Left cardiac atrium (tissue), 4 donors: ENCODE results near the gene MCL1. TPM values are rescaled to one million over a fixed set of nuclear protein-coding genes. Genes with fewer than 3 reads are reported as not detected.
"Not testable (repeated sequence)": the region's sequence is repeated elsewhere in the genome, so short reads cannot be mapped to it uniquely, and the experiment has no call there.

ENCODE experiments used
- ATAC-seq, 2 donors: fragments of 200-7000 bp; cut with Tn5 transposase; one replicate each; pipeline ENCODE4 v1.9.1; 2020; ENCODE audit warnings: mild to moderate bottlenecking in 2 of 2, moderate library complexity in 2 of 2
- DNase-seq: peaks from one replicate; pipeline ENCODE4 v3.0.0-alpha.2; 2020
- intact Hi-C, 2 donors: fragments of 100-400 bp; cut with DNase I; formaldehyde crosslinking; loops; one replicate each; pipeline versions ENCODE4 v1.14.1 to v1.15.1; 2022 to 2023
- total RNA-seq, 2 donors: library from RNA; stranded (reverse); fragmentation: NEBNext Ultra II Directional; extraction: Animal tissue kit (Norgen Biotek cat#: 25700); gene quantifications; one replicate each; pipeline ENCODE4 v1.2.1, GENCODE V29; 2021
- donor health status: DM: no; HTN: yes; CAD: no.
- donor health status: DM: no; HTN: yes; CAD: no; lungs with severe emphysema.
- donor health status: DM: yes; HTN: yes; CAD: no.
- donor health status: Dilated cardiomyopathy.

The MCL1 gene
- total RNA-seq, 2 donors from 2014 or later = 103 to 146 TPM

DNA sequence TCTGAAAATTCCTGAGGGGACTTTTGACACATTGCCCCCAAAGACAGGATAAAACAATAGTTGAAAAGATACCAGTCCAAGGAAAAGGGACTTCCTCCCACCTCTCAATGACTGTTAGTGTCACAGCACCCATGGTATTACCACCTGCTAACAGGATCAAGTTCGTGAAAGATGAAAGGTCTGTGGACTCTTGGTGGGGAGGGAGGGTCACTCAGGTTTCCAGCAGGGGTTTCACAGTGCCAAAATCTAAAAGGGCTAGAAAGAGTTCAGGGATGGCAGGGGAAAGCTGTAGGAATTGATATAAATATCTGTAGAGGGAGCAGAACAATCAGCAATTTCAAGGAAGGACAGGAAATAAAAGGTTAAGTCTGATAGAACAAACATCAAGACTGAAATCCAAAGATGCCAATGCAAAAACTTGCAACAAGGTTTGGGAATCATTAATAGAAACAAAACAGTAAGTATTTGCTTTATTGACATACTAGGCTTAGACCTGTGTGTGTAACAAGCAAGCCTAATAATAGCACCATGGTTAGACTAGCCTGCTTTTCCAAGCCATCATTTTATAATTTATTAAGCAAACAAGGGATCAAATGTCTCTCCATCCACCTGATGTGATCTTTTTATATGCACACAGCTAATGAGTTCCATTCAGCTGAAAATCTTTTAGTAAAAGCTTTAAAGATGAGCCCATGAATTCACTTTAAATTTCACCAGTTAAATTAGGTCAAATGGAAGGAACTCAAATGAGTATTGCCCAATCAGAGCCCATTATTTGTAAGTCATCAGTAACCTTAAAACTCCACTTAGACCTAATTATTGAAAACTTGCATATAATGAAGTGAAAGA, 3.7 kb downstream of the MCL1 start:
- DNase-seq (no peak), ATAC-seq (no peak)
- intact Hi-C loops = loop anchor here in 1 of 2 donors (5.0 kb wide), 1 partner anchor 47 kb away; no protein-coding TSS in a partner anchor

DNA sequence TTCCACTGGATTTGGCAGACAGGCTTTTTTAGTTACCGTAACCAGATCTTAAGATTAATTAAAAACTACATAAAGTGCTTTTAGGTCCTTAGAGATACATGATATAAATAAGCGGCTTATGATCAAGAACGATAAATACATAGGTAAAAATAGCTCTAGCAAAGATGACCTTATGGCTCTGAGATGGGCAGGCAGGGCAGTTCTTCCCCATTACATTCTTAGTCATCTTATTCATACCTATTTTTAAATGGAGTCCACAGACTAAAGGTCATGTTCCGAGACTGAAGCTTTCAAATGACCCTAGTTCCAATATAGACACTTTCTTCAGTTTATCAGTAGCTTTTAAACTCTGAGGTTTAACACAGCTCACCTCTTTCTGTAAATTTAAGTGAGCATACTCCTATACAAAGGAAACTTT, 4.3 kb downstream of the MCL1 start:
- DNase-seq (no peak), ATAC-seq (no peak)
- intact Hi-C loops = loop anchor here in 1 of 2 donors (5.0 kb wide), 1 partner anchor 47 kb away; no protein-coding TSS in a partner anchor

DNA sequence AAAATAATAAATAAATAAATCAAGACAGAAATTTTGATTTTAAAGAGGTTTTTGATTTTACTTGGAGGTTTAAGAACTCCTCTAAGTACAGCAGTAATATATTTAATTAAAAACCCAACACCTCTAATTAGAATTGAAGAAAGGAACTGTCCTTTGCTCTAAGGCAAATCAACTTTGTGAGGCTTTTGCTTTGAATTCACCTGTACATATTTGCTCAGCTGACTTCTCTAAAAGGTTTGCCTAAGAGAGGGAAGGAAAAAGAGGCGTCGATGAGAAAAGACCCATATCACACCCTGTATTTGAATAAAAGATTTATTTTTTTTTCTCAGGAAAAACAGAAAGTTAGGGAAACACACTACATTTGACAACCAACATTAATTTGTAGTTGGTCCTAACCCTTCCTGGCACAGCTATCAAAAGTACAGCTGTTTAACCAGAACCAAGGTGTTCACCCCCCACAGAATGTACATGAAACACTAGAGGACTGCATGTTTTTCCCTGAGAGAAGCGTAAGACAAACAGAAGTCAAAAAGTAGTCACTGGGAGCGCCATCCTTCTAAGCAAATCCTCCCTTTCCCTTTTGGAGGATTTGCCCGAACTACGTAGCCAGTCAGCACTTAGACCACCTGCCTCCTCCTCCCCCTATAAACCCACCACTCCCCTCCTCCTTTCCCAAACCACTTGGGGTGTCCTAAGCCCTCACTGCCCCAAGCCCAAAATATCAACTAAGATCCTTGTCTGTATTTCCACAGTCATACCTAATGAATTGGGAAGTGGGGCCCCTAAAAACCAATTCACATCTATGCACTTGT, 4.9 kb downstream of the MCL1 start:
- DNase-seq (no peak), ATAC-seq (no peak)
- intact Hi-C loops = loop anchor here in 1 of 2 donors (5.0 kb wide), 1 partner anchor 48 kb away; no protein-coding TSS in a partner anchor

DNA sequence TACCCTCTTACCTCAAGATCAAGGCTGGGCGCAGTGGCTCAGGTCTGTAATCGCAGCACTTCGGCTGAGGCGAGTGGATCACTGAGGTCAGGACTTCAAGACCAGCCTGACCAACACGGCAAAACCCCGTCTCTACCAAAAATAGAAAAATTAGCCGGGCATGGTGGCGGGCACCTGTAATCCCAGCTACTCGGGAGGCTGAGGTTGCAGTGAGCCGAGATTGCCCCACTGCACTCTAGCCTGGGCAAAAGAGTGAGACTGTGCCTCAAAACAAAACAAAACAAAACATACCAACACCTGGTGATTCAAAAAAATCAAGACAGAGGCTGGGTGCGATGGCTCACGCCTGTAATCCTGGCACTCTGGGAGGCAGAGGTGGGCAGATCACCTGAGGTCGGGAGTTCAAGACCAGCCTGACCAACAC, 5.8 kb downstream of the MCL1 start:
- ATAC-seq, DNase-seq, intact Hi-C loops: not testable (repeated sequence)

DNA sequence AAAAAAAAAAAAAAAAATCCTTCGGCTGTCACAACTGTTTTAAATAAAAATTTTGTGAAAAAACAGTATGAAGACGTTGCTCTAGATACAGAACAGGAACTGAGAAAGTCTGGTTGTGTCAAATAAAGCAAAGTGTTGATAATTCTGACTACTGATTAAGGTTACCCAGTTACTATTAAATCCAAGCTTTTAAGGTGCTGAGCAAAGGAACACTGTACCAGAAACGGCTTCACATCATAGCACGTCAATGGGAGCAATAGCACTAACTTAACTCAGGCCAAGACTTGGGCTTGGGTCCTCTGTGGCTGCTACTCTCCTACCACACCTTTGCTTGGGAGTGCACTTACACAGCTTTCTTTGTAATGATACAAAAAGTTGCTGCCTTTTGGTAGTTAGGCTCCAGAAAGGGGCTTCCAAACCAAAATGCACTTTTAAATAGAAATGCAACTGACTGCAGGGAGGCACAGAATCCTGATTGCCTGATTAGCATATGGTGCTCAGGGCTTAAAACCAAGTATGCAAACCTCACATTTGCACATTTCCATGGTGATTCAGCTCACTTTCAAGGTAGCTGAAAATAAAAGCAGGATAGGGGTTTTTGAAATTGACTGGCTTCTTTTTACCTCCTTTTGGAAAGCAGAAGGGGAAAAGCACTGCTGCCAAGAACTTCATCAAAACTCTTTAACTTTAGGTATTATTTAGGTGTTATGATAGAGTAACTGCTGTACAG, 6.3 kb downstream of the MCL1 start:
- DNase-seq = no peak
- intact Hi-C loops = no loop called here
- no peak for ATAC-seq

DNA sequence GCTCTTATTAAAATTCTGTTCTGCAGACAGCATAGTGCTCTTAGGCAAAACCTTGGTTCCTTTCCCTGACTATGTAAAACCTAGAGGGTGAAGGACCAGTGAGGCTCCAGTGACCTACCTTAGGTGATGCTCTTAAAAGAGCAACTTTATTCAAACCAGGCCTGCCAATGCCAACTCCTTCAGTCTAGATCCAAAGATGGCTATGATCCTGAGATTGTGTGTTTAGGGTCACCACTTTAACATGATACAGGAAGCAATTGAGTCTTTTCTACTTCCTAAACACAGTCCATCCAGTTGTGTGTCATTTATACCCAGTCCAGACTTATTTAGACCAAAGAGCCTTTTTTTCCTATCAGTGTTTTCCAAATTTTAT, 10.8 kb downstream of the MCL1 start:
- intact Hi-C loops = loop anchor here in 1 of 2 donors (10.0 kb wide), 1 partner anchor 246 kb away; no protein-coding TSS in a partner anchor
- DNase-seq (no peak), ATAC-seq (peak in 1 of 2 donors; percentile 1)

DNA sequence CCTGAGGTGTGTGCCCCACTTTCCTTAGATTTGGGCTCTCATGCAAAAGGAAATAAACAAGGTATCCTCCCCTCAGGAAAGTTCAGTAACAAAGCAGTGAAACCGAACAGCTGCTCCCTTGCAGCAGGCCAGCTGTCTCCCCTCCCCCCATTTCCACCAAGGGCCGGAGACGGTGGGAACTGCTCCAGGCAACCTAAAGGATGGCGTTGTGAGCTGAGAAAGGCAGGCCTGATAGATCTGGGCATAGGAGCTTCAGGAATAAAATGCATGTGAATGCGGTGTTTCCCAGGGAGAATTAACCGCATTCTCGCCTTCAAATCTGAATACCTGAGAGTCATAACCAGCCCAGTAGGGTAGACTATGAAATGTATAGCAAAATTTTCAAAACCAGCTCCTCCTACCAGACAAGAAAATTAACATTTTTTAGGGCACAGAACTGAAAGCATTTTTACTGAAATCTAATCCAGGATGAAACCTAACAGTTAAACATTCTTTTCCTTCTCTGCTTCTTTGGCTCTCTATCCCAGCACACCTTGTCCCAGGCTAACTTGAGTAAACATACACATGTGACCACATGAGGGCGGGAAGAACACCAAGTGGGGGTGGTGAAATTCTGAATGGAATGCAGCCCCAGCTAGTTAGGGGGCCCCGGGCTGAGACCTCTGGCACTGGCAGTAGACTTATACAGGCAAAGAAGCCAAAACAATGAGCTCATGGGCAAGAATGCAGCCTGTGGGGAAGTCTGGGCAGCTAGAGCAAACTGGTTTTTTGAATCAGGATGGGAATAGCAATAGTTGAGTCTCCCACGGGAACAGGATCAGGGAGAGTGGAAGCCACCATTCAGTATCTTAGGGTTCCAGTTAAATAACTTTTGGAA, 11.5 kb downstream of the MCL1 start:
- ATAC-seq (peak; percentile 59 to 80), DNase-seq (peak; percentile 78)
- intact Hi-C loops = loop anchor here in 1 of 2 donors (10.0 kb wide), 1 partner anchor 247 kb away; no protein-coding TSS in a partner anchor

DNA sequence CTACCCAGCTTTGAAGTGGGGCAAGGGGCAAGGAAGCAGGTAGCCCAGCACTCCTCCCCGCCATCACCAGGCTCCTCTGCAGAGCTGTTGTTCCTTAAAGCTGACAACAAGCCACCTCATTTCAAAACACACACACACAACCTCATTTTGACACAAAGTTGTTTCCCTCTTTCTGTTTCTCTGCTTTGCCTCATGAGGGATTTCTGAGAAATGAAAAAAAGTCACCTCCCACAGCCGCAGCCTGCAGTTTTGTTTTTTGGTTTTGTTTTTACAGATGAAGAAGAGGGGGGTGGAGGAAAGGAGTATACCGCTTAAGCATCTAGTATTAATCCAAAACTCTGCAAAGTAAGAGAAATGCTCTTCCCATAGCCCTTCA, 12.1 kb downstream of the MCL1 start:
- intact Hi-C loops = loop anchor here in 1 of 2 donors (10.0 kb wide), 1 partner anchor 247 kb away; no protein-coding TSS in a partner anchor
- ATAC-seq (peak in 1 of 2 donors; percentile 8), DNase-seq (no peak)

DNA sequence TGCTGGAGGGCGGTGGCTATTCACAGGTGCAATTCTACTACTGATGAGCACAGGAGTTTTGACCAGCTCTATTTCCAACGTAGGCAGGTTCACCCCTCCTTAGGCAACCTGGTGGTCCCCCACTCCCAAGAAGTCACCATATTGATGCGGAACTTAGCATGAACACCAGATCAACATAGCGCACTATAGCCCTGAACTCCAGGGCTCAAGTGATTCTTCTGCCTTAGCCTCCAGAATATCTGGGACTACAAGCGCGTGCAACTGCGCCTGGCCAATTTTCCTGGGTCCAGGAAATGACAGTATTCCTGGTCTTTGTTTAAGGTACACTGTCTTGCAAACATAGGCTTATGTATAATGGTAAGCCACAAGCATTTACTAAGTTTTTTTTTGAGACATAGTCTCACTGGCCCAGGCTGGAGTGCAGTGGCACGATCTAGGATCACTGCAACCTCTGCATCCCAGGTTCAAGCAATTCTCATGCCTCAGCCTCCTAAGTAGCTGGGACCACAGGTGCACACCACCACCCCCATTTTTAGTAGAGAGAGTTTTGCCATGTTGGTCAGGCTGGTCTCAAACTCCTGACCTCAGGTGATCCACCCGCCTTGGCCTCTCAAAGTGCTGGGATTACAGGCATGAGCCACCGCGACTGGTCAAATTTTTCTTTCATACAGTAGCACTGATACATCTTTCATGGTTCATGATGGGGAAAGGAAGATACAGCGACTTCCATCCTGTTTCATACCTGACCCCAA, 12.6 kb downstream of the MCL1 start:
- ATAC-seq = no peak
- intact Hi-C loops = loop anchor here in 1 of 2 donors (10.0 kb wide), 1 partner anchor 248 kb away; no protein-coding TSS in a partner anchor

DNA sequence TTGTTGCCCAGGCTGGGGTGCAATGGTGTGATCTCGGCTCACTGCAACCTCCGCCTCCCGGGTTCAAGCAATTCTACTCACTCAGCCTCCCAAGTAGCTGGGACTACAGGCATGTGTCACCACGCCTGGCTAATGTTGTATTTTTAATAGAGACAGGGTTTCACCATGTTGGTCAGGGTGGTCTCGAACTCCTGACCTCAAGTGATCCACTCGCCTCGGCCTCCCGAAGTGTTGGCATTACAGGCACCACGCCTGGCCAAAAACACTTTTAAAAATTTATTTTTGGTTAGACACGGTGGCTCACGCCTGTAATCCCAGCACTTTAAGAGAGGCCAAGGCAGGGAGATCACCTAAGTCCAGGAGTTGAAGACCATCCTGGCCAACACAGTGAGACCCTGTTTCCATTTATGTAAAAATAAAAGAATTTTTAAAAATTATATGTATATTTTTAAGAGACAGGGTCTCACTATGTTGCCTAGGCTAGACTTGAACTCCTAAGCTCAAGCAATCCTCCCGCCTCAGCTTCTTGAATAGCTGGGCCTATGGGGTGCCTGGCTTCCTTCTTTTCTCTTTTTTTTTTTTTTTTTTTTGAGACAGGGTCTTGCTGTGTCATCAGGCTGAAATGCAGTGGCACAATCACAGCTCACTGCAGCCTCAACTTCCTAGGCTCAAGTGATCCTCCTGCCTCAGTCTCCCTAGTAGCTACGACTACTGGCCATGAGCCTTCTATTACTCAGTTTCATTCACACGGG, 14.0 kb downstream of the MCL1 start:
- not testable (repeated sequence) for DNase-seq, ATAC-seq
- intact Hi-C loops = loop anchor here in 1 of 2 donors (10.0 kb wide), 1 partner anchor 249 kb away; no protein-coding TSS in a partner anchor

More for the DNA sequence above, 12.6 kb downstream of the MCL1 start:
- no peak for DNase-seq

DNA sequence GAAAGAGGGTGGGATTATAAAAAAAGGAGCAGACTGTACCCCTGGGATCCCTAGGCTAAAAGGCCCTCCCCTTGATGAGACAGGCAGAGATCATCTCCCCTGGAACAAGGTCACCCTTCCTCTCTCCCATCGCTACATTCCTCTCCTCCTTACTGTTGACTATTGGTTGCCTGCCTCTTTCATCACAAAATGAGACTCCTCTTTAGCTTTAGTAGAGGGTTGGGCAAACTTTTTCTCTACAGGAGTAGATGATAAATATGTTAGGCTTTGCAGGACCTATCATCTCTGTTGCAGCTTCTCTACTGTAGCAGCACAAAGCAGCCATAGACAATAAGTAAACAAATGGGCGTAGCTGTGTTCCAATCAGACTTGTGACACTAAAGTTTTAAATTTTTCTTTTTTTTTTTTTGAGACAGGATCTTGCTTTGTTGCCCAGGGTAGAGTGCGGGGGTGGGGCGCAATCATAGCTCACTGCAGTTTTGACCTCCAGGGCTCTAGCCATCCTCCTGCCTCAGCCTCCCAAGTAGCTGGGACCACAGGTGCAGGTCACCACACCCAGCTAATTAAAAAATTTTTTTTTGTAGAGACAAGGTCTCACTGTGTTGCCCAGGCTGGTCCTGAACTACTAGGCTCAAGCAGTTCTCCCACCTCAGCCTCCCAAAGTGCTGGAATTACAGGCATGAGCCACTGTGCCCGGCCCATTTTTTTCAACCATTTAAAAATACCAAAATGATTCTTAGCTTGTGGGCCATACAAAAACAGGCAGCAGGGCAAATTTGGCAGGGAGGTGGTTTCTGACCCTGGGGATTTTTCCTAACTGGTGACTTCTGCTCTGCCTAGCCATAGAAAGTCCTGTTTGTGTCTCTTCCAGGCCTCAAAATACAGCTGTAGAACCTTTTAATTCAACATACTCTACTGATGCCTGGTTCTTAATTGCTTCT, 15.1 kb downstream of the MCL1 start:
- intact Hi-C loops = loop anchor here in 1 of 2 donors (10.0 kb wide), 1 partner anchor 250 kb away; no protein-coding TSS in a partner anchor
- DNase-seq = no peak
- no peak for ATAC-seq

DNA sequence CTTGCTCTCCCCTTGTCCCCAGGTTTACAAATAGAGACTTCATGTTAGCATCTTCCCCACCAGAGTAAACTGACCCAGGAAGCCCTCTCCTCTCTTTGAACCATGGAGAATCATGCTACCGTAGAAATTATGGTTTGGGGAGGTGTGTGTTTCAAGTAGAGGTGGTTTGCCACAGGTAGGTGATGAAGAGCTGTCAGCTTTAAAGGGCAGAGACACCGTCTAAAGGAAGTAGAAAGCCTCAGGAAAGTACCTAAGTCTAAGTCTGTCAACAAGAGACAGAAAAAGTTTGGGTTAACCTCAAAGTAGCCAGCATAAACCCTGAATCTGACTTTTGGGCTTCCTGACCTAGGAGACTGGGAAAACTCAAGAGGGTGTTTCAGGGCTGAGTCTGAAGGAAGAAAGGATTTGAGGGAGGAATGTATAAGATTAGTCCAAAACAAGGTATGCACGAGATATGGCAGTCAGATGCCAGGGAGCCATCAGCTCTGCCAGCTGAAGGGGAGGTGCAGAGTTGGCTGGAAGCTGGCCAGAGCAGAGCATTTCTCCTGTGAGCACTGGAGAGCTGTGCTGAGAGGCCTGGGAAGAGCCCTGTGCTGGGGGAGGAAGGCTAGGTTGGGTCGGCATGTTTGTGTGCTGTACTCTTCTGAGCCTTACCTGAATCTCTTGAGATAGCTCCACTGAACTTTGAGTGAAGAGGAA, 15.9 kb downstream of the MCL1 start:
- no peak for ATAC-seq
- DNase-seq = peak; percentile 74
- intact Hi-C loops = loop anchor here in 1 of 2 donors (10.0 kb wide), 1 partner anchor 251 kb away; no protein-coding TSS in a partner anchor

DNA sequence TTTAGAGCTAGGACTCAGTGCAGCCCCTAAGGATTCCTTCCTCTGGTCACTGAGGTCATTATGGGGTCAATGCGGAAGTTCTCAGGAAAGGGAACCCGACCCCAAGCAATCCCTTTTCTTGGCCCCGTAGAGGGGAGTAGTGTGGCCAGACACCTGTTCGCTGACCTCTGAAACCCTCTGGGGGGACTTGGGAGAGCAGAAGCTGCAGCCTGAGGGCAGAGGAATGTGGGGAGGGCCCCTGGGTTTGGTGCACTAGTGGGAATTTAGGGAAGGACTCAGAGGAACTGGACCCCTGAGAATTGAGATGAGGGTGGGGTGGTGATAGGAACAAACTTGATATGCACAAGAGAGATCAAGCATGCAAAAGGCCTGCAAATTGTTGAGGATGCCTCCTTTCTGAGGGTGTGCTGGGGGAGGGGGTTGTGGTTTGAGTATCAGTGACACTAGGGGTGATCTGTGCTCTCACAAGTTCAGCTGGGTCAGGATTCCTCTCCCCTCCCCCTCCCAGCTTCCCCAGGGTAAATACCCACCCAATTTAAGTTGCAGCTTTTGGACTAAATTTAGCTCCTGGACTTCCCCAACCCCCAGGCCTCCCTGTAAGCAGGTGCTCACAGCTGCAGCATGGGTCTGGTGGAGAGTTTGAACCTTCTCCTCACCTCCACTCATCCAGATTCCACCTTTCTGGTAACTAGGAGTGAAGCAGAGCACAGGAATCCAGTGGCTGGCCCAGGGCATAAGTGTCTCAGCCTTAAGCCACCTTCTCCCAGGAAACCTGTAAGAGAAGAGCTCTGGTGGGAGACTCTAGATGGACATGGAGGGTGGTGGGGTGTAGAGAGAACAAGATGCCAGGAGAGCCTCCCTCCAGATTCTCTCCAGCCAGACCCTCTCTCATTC, 16.7 kb downstream of the MCL1 start:
- intact Hi-C loops = loop anchor here in 1 of 2 donors (10.0 kb wide), 1 partner anchor 252 kb away; no protein-coding TSS in a partner anchor
- DNase-seq = no peak
- ATAC-seq = no peak
